CD4-positive, alpha-beta T cell (primary cell): ENCODE measurements around the gene SEPHS1. TPM values are rescaled to one million over a fixed set of nuclear protein-coding genes. Genes with fewer than 3 reads are reported as not detected.

ENCODE experiments used
- ATAC-seq: fragments of 200-7000 bp; cut with Tn5 transposase; one replicate; pipeline ENCODE4 v1.10.0; 2022; ENCODE audit warnings: mild to moderate bottlenecking; ENCODE audit not compliant: poor library complexity
- CTCF ChIA-PET: fragments of 350-600 bp; sonication (Branson Sonifier 250); formaldehyde crosslinking; loops from one replicate; lab custom pipeline; 2021; ENCODE audit warnings: antibody characterized with exemption, inconsistent platforms; lab: Charles Lee
- POLR2A ChIA-PET: fragments of 350-600 bp; sonication (Branson Sonifier 250); formaldehyde crosslinking; loops from one replicate; lab custom pipeline; 2021; ENCODE audit warnings: antibody characterized with exemption, inconsistent platforms; lab: Charles Lee
- DNase-seq, 14 experiments: peaks; one replicate each; pipeline ENCODE4 v3.0.0-alpha.2; 2013 to 2020; ENCODE audit warnings: mixed read lengths in 2 of 14
- H3K27ac ChIP-seq, 2 donors: one replicate each; pipeline versions ENCODE4 v1.5.1 to v1.7.0; 2013; ENCODE audit warnings: low read length in 2 of 2, low read depth in 1 of 2, mild to moderate bottlenecking in 1 of 2
- H3K27me3 ChIP-seq, 2 experiments: 1 replicate in 1 of 2; 2 replicates in 1 of 2; pipeline versions ENCODE4 v1.6.1 to v1.7.0; 2013; ENCODE audit warnings: low read length in 2 of 2, control low read depth in 1 of 2, mild to moderate bottlenecking in 1 of 2, moderate library complexity in 1 of 2; ENCODE audit not compliant: insufficient read depth in 2 of 2, control insufficient read depth in 1 of 2
- H3K36me3 ChIP-seq: one replicate; pipeline ENCODE4 v1.6.1; 2013; ENCODE audit warnings: low read length, control low read depth; ENCODE audit not compliant: insufficient read depth
- H3K4me1 ChIP-seq: one replicate; pipeline ENCODE4 v1.6.1; 2013; ENCODE audit warnings: low read length, control low read depth; ENCODE audit not compliant: insufficient read depth
- H3K4me3 ChIP-seq: one replicate; pipeline ENCODE4 v1.5.1; 2013; ENCODE audit warnings: mild to moderate bottlenecking, low read length, moderate library complexity
- H3K9me3 ChIP-seq, 2 experiments: 1 replicate in 1 of 2; 2 replicates in 1 of 2; pipeline versions ENCODE4 v1.6.1 to v1.7.0; 2013; ENCODE audit warnings: low read length in 2 of 2, mild to moderate bottlenecking in 2 of 2, control low read depth in 1 of 2, moderate library complexity in 1 of 2; ENCODE audit not compliant: control insufficient read depth in 1 of 2, insufficient read depth in 1 of 2
- H3K27ac Mint-ChIP-seq: one replicate; pipeline ENCODE4 v1.8.0; 2020; ENCODE audit warnings: mixed read lengths
- H3K27me3 Mint-ChIP-seq: one replicate; pipeline ENCODE4 v1.8.0; 2021; ENCODE audit warnings: mixed read lengths
- H3K36me3 Mint-ChIP-seq: one replicate; pipeline ENCODE4 v1.8.0; 2021; ENCODE audit warnings: low read depth, mixed read lengths
- H3K4me1 Mint-ChIP-seq: one replicate; pipeline ENCODE4 v1.8.0; 2021; ENCODE audit warnings: low read depth, mixed read lengths
- H3K4me3 Mint-ChIP-seq: one replicate; pipeline ENCODE4 v1.8.0; 2020; ENCODE audit warnings: mild to moderate bottlenecking, mixed read lengths
- H3K9me3 Mint-ChIP-seq: one replicate; pipeline ENCODE4 v1.8.0; 2020; ENCODE audit warnings: mixed read lengths
- CTCF ChIP-seq: fragments of 200-600 bp; IDR thresholded peaks from one replicate; pipeline ENCODE4 v1.8.0; 2022; ENCODE audit warnings: antibody characterized with exemption, mild to moderate bottlenecking
- intact Hi-C, 2 experiments: fragments of 100-400 bp; cut with DNase I in 1 of 2; cut with micrococcal nuclease in 1 of 2; formaldehyde crosslinking; loops; one replicate each; pipeline versions ENCODE4 v1.15.1 to v1.9.0; 2023 to 2025; cut with DNase I, micrococcal nuclease
- total RNA-seq, 174 experiments: library from RNA in 2 of 174; stranded (reverse) in 2 of 174; gene quantifications; one replicate each; pipeline ENCODE4 v1.2.3 and lab custom pipeline; 2021 to 2026

The SEPHS1 gene
- total RNA-seq, 2 experiments from 2014 or later, result 13.1 to 17.9 TPM

- H3K27ac Mint-ChIP-seq, result peak overlapping the region; percentile 93
These were observed 465 bp downstream of the SEPHS1 start for GRCh38 chr10:13347500-13348156.

GRCh38 chr10:13347043-13347499 lies 1.0 kb downstream of the SEPHS1 start:
- peak overlapping the region; percentile 55 for H3K4me3 ChIP-seq
- no peaks in the 10 kb centered on the region for H3K27me3 Mint-ChIP-seq
- H3K4me1 ChIP-seq, result peaks cover 44% of the 10 kb centered on the region
- H3K27ac ChIP-seq, result peak overlapping the region; percentile 22 to 61
- H3K36me3 ChIP-seq, result no peaks in the 10 kb centered on the region
- no peaks in the 10 kb centered on the region for H3K9me3 Mint-ChIP-seq
- no peaks in the 10 kb centered on the region for H3K9me3 ChIP-seq
- H3K36me3 Mint-ChIP-seq, result peaks cover 40% of the 10 kb centered on the region
- TF ChIP-seq CTCF, result no peak
- ChIA-PET CTCF (no interaction called here), POLR2A (interaction anchor here (1.0 kb wide), 2 partner anchors 45 to 47 kb away, joined by 4 to 10 read pairs; partner anchors contain the start of gene PHYH)
- H3K4me1 Mint-ChIP-seq, result peaks cover 75% of the 10 kb centered on the region
- H3K27ac Mint-ChIP-seq, result peak overlapping the region; percentile 93
- H3K4me3 Mint-ChIP-seq, result peak overlapping the region; percentile 91
- no peaks in the 10 kb centered on the region for H3K27me3 ChIP-seq
- ATAC-seq (peak; percentile 16), DNase-seq (peak in 4 of 14 experiments; percentile 13 to 36 (median 20))
- intact Hi-C loops, result loop anchor here in 1 of 2 experiments (2.0 to 10.0 kb wide), 4 partner anchors 46 to 1818 kb away; partner anchors contain the start of genes CDC123, NMT2, NUDT5 and PHYH

More at GRCh38 chr10:13347500-13348156, 465 bp downstream of the SEPHS1 start:
- intact Hi-C loops, result loop anchor here (2.0 to 10.0 kb wide), 5 partner anchors 45 to 1817 kb away; partner anchors contain the start of genes CDC123 (in 1 of the 2), NMT2 (in 1 of the 2), NUDT5 (in 1 of the 2) and PHYH (in 1 of the 2)
- peak overlapping the region; percentile 84 for H3K4me3 Mint-ChIP-seq
- Histone ChIP-seq H3K27ac (no peak overlapping the region), H3K27me3 (no peaks in the 10 kb centered on the region), H3K4me1 (peaks cover 50% of the 10 kb centered on the region), H3K4me3 (peak overlapping the region; percentile 7), H3K36me3 (no peaks in the 10 kb centered on the region), H3K9me3 (no peaks in the 10 kb centered on the region)
- H3K36me3 Mint-ChIP-seq, result peaks cover 40% of the 10 kb centered on the region
- no peaks in the 10 kb centered on the region for H3K27me3 Mint-ChIP-seq
- DNase-seq (peak; percentile 57 to 90 (median 74)), ATAC-seq (peak; percentile 55)
- ChIA-PET CTCF (no interaction called here), POLR2A (interaction anchor here (1.0 kb wide), 2 partner anchors 46 to 48 kb away, joined by 4 to 10 read pairs; partner anchors contain the start of gene PHYH)
- no peak for TF ChIP-seq CTCF
- H3K9me3 Mint-ChIP-seq, result no peaks in the 10 kb centered on the region
- peaks cover 76% of the 10 kb centered on the region for H3K4me1 Mint-ChIP-seq

- no peaks in the 10 kb centered on the region for H3K9me3 Mint-ChIP-seq
- intact Hi-C loops, result loop anchor here in 1 of 2 experiments (2.0 to 10.0 kb wide), 4 partner anchors 46 to 1818 kb away; partner anchors contain the start of genes CDC123, NMT2, NUDT5 and PHYH
- H3K4me3 Mint-ChIP-seq, result peak overlapping the region; percentile 91
- H3K9me3 ChIP-seq, result no peaks in the 10 kb centered on the region
- H3K36me3 ChIP-seq, result no peaks in the 10 kb centered on the region
- ATAC-seq, result no peak
- ChIA-PET CTCF (no interaction called here), POLR2A (interaction anchor here (1.0 kb wide), 2 partner anchors 44 to 47 kb away, joined by 4 to 10 read pairs; partner anchors contain the start of gene PHYH)
- no peak for TF ChIP-seq CTCF
- H3K27me3 ChIP-seq, result no peaks in the 10 kb centered on the region
- peak overlapping the region; percentile 93 for H3K27ac Mint-ChIP-seq
- H3K36me3 Mint-ChIP-seq, result peaks cover 40% of the 10 kb centered on the region
- H3K27ac ChIP-seq, result peak overlapping the region; percentile 22 to 61
- H3K4me1 Mint-ChIP-seq, result peaks cover 70% of the 10 kb centered on the region
- no peak for DNase-seq
- no peaks in the 10 kb centered on the region for H3K27me3 Mint-ChIP-seq
- peak overlapping the region; percentile 55 for H3K4me3 ChIP-seq
- peaks cover 38% of the 10 kb centered on the region for H3K4me1 ChIP-seq
These were observed 1.6 kb downstream of the SEPHS1 start for GRCh38 chr10:13346283-13347042.
